CD14-positive monocyte (primary cell): ENCODE measurements around the gene C10orf67. TPM values are rescaled to one million over a fixed set of nuclear protein-coding genes. Genes with fewer than 3 reads are reported as not detected.

Source experiments
- DNase-seq, 3 donors: peaks; one replicate each; pipeline ENCODE4 v3.0.0-alpha.2; 2011 to 2022
- H2AFZ ChIP-seq: 2 replicates; pipeline ENCODE4 v1.6.0; 2012; ENCODE audit warnings: mild to moderate bottlenecking, low read depth, low read length, inconsistent platforms; ENCODE audit not compliant: insufficient read depth, poor library complexity, severe bottlenecking
- H3K27ac ChIP-seq, 2 donors: 1 replicate in 1 of 2; 2 replicates in 1 of 2; pipeline ENCODE4 v1.5.1; 2012 to 2013; ENCODE audit warnings: low read length in 2 of 2, control low read depth in 1 of 2, inconsistent platforms in 1 of 2, low read depth in 1 of 2, mild to moderate bottlenecking in 1 of 2
- H3K27me3 ChIP-seq, 2 donors: one replicate each; pipeline versions ENCODE4 v1.6.0 to v1.6.1; 2011 to 2013; ENCODE audit warnings: low read length in 2 of 2; ENCODE audit not compliant: control insufficient read depth in 2 of 2, insufficient read depth in 2 of 2
- H3K36me3 ChIP-seq, 2 donors: replicated peaks in 1 of 2; 1 replicate in 1 of 2; 2 replicates in 1 of 2; pipeline versions ENCODE4 v1.5.1 to v1.6.1; 2012 to 2013; ENCODE audit warnings: low read length in 2 of 2, control low read depth in 1 of 2, inconsistent platforms in 1 of 2, mild to moderate bottlenecking in 1 of 2; ENCODE audit not compliant: insufficient read depth in 2 of 2, control insufficient read depth in 1 of 2
- H3K4me1 ChIP-seq, 2 donors: 1 replicate in 1 of 2; 2 replicates in 1 of 2; pipeline versions ENCODE4 v1.5.1 to v1.6.1; 2012 to 2013; ENCODE audit warnings: low read length in 2 of 2, control low read depth in 1 of 2, inconsistent platforms in 1 of 2, mild to moderate bottlenecking in 1 of 2, moderate library complexity in 1 of 2; ENCODE audit not compliant: insufficient read depth in 2 of 2, control insufficient read depth in 1 of 2
- H3K4me2 ChIP-seq: replicated peaks from 2 replicates; pipeline ENCODE3; 2012; ENCODE audit warnings: low read length, moderate library complexity, mild to moderate bottlenecking; ENCODE audit not compliant: poor library complexity, severe bottlenecking; ENCODE audit errors: extremely low read depth
- H3K4me3 ChIP-seq, 3 experiments: fragments of 200-600 bp in 1 of 3; sonication (generic) in 1 of 3; replicated peaks in 1 of 3; 1 replicate in 2 of 3; 2 replicates in 1 of 3; pipeline ENCODE4 v1.5.1; 2011 to 2013; ENCODE audit warnings: low read length in 3 of 3, mild to moderate bottlenecking in 3 of 3, control low read depth in 2 of 3, low read depth in 2 of 3, inconsistent platforms in 1 of 3, moderate library complexity in 1 of 3
- H3K79me2 ChIP-seq: 2 replicates; pipeline ENCODE4 v1.6.0; 2012; ENCODE audit warnings: mild to moderate bottlenecking, control low read depth, inconsistent platforms, low read length, moderate library complexity; ENCODE audit not compliant: insufficient read depth
- H3K9ac ChIP-seq: 2 replicates; pipeline ENCODE4 v1.6.0; 2017; ENCODE audit warnings: low read length, mild to moderate bottlenecking; ENCODE audit not compliant: insufficient read depth, poor library complexity, severe bottlenecking
- H3K9me3 ChIP-seq, 2 donors: replicated peaks in 1 of 2; 1 replicate in 1 of 2; 2 replicates in 1 of 2; pipeline versions ENCODE4 v1.5.1 to v1.6.1; 2012 to 2013; ENCODE audit warnings: low read length in 2 of 2, control low read depth in 1 of 2; ENCODE audit not compliant: control insufficient read depth in 1 of 2, insufficient read depth in 1 of 2
- H4K20me1 ChIP-seq: 2 replicates; pipeline ENCODE4 v1.6.0; 2012; ENCODE audit warnings: mild to moderate bottlenecking, low read length, control low read depth, moderate library complexity; ENCODE audit not compliant: insufficient read depth
- H3K27ac Mint-ChIP-seq, 7 donors: one replicate each; pipeline ENCODE4 v1.8.0; 2020; ENCODE audit warnings: mild to moderate bottlenecking in 7 of 7, mixed read lengths in 7 of 7, moderate library complexity in 6 of 7, inconsistent platforms in 2 of 7
- H3K27me3 Mint-ChIP-seq, 3 donors: one replicate each; pipeline ENCODE4 v1.8.0; 2021 to 2022; ENCODE audit warnings: low read depth in 3 of 3, mild to moderate bottlenecking in 3 of 3, mixed read lengths in 3 of 3, moderate library complexity in 3 of 3, inconsistent platforms in 1 of 3
- H3K36me3 Mint-ChIP-seq, 2 donors: one replicate each; pipeline ENCODE4 v1.8.0; 2020; ENCODE audit warnings: mixed read lengths in 2 of 2, inconsistent platforms in 1 of 2, mild to moderate bottlenecking in 1 of 2
- H3K4me1 Mint-ChIP-seq: one replicate; pipeline ENCODE4 v1.8.0; 2020; ENCODE audit warnings: mild to moderate bottlenecking, mixed read lengths
- H3K4me3 Mint-ChIP-seq, 2 donors: one replicate each; pipeline ENCODE4 v1.8.0; 2020; ENCODE audit warnings: mild to moderate bottlenecking in 2 of 2, mixed read lengths in 2 of 2, moderate library complexity in 1 of 2
- H3K9me3 Mint-ChIP-seq, 7 donors: one replicate each; pipeline ENCODE4 v1.8.0; 2020 to 2022; ENCODE audit warnings: mixed read lengths in 7 of 7, mild to moderate bottlenecking in 6 of 7, moderate library complexity in 6 of 7, inconsistent platforms in 2 of 7
- CTCF ChIP-seq: fragments of 200-600 bp; IDR thresholded peaks from one replicate; pipeline ENCODE4 v1.8.0; 2022; ENCODE audit warnings: antibody characterized with exemption, mild to moderate bottlenecking
- WGBS: methylation state at CpG from one replicate; pipeline ENCODE4 v1.1.5; 2013; ENCODE audit warnings: missing lambda C conversion rate; ENCODE audit not compliant: insufficient coverage; 5-methylcytosine and 5-hydroxymethylcytosine counted together
- intact Hi-C, 2 donors: fragments of 100-400 bp; cut with micrococcal nuclease; formaldehyde crosslinking; loops; one replicate each; pipeline versions ENCODE4 v1.15.0 to v1.15.1; 2023
- polyA plus RNA-seq, 3 donors: library from polyadenylated mRNA; depleted of rRNA in 1 of 3; unstranded in 2 of 3; stranded (reverse) in 1 of 3; fragments of 300-500 nt in 2 of 3; fragments of >200 nt in 1 of 3; fragmentation: Illumina TruSeq in 2 of 3; gene quantifications; 1 replicate in 2 of 3; 2 replicates in 1 of 3; pipeline ENCODE4 v1.2.3, GENCODE V29; 2012 to 2021

The C10orf67 gene
- polyA plus RNA-seq, 3 donors, result not detected

- H3K9me3 ChIP-seq, result peaks cover 0 to 4% of the 10 kb centered on the region in 2 donors
- H3K27me3 ChIP-seq, result peaks cover 41 to 74% of the 10 kb centered on the region in 2 donors
- WGBS, result 12% methylated on average over 8 of the region's 14 CpGs
- H3K36me3 Mint-ChIP-seq, result no peaks in the 10 kb centered on the region
- H3K4me3 ChIP-seq, result no peak overlapping the region
- no peaks in the 10 kb centered on the region for H3K4me1 Mint-ChIP-seq
- intact Hi-C loops, result no loop called here
- no peak for TF ChIP-seq CTCF
- peak overlapping the region in 1 of 2 donors; percentile 46 for H3K4me3 Mint-ChIP-seq
- DNase-seq, result no peak
- no peak overlapping the region for H3K27ac Mint-ChIP-seq
- H3K4me2 ChIP-seq, result no peak overlapping the region
- no peak overlapping the region for H3K9ac ChIP-seq
- no peak overlapping the region for H3K27ac ChIP-seq
- no peaks in the 10 kb centered on the region for H3K79me2 ChIP-seq
- H4K20me1 ChIP-seq, result no peaks in the 10 kb centered on the region
- H3K9me3 Mint-ChIP-seq, result peaks cover 0 to 6% (median 0%) of the 10 kb centered on the region in 7 donors
- H3K27me3 Mint-ChIP-seq, result peaks cover 60 to 78% (median 61%) of the 10 kb centered on the region in 3 donors
- no peaks in the 10 kb centered on the region for H3K36me3 ChIP-seq
- H3K4me1 ChIP-seq, result no peaks in the 10 kb centered on the region
- no peak overlapping the region for H2AFZ ChIP-seq
Observed at GRCh38 chr10:23174977-23175512, 169.6 kb downstream of the C10orf67 start.

- H2AFZ ChIP-seq, result no peak overlapping the region
- Mint-ChIP-seq H3K36me3 (no peaks in the 10 kb centered on the region), H3K4me3 (peak overlapping the region in 1 of 2 donors; percentile 60), H3K4me1 (no peaks in the 10 kb centered on the region), H3K27ac (no peak overlapping the region), H3K9me3 (peaks cover 0 to 5% (median 0%) of the 10 kb centered on the region in 7 donors), H3K27me3 (peaks cover 63 to 77% (median 64%) of the 10 kb centered on the region in 3 donors)
- H3K9me3 ChIP-seq, result peaks cover 0 to 4% of the 10 kb centered on the region in 2 donors
- H4K20me1 ChIP-seq, result no peaks in the 10 kb centered on the region
- intact Hi-C loops, result no loop called here
- H3K79me2 ChIP-seq, result no peaks in the 10 kb centered on the region
- H3K4me3 ChIP-seq, result no peak overlapping the region
- WGBS, result 4% methylated on average over 87 of the region's 88 CpGs
- H3K27ac ChIP-seq, result no peak overlapping the region
- H3K36me3 ChIP-seq, result no peaks in the 10 kb centered on the region
- DNase-seq, result no peak
- H3K27me3 ChIP-seq, result peaks cover 41 to 75% of the 10 kb centered on the region in 2 donors
- no peak for TF ChIP-seq CTCF
- no peak overlapping the region for H3K4me2 ChIP-seq
- no peaks in the 10 kb centered on the region for H3K4me1 ChIP-seq
- H3K9ac ChIP-seq, result no peak overlapping the region
Observed at GRCh38 chr10:23174074-23174976, 170.3 kb downstream of the C10orf67 start.
